NCI-H82 treated with DMSO at 0.1 percent for 48 hours (cell line): Measurements from ENCODE around the gene ZBTB43.
"Not testable (repeated sequence)": the region's sequence is repeated elsewhere in the genome, so short reads cannot be mapped to it uniquely, and the experiment has no call there.

Experiments
- DNase-seq: peaks from one replicate; lab custom pipeline; 2025; ENCODE audit not compliant: unreplicated experiment; lab: John Stamatoyannopoulos, UW

ZBTB43 gene

DNA sequence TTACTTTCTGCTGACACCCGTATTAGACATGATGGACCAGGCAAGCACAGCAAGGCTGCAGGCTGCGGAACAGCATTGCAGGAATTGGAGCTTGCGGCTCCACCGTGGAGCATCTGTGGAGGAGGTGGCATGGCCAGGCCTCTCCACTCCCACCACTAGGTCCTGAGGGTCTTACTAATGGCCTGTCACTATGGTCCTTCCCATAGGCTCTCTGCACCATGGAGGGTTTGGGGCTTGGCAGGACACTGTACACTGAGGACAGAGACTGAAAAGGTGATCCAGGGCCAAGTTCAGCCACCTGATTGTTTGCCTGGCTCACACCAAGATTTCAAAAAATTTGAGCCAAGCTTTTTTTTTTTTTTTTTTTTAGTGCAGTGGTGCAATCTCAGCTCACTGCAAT is 14.3 kb upstream of the ZBTB43 start:
- DNase-seq = no peak

DNA sequence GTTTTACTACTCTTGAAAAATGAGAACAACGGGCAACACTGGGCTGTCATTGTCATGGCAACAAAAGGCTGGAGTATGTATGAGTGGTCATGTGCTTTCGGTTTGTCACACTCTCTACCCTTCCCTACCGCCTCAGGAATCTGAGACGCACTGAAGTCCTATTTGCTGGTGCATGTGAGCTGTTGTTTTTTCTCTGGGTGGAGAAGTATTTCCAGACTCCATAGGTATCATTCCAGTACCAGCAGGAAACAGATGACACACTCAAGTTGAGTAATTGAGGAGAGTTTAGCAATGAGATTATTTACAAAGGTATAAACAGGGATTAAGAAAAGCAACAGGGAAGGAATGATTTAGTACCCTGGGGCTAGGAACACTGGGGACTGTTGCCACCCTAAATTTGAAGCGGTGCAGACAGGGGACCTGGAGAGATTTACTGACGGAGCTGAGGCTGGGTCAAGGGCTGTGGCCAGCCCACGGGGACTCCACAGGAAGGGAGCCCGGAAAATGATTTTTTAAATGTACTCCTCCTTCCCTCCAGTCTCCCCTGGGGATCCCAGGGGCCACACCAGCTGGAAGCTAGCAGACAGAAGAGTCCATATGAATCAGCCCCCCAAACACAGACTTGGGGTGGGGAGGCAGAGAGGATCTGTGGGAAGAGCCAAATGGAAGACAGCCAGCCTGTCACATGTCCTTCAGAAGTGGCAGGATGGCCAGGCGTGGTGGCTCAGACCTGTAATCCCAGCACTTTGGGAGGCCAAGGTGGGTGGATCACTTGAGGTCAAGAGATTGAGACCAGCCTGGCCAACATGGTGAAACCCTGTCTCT is 13.2 kb upstream of the ZBTB43 start:
- DNase-seq = no peak

DNA sequence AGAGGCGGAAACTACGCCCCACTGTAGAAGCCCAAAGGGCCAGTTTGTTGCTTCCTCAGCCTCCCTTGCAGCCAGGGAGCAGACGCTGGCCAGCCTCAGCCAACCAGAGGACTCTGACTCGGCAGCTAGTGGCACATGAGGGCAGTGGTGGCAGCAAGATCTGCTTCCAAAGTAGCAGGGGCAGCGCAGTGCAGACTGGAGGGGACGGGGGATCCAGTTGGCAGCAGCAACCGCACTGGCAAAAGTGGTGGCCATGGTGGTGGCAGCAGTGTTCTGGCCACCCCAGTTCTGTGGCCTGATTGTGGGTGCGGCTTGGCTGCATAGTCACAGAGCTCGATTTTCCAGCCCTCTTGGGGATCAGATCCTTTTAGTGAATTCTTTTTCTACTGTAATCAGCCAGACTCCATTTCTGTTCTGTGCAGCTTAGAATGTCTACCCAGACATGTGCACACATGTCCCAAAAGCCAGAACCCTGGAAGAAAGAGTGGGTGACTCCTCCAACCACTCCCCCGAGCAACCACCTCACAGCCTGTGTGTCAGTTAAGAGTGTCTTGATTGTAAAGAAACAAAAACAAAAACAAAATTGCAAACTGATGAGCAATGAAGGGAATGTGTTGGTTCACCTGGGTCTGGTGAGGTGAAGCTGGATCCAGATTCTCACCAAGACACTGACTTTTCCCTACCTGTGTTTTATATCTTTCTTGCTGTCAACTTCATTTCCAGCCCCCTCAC is 11.0 kb upstream of the ZBTB43 start:
- no peak for DNase-seq

DNA sequence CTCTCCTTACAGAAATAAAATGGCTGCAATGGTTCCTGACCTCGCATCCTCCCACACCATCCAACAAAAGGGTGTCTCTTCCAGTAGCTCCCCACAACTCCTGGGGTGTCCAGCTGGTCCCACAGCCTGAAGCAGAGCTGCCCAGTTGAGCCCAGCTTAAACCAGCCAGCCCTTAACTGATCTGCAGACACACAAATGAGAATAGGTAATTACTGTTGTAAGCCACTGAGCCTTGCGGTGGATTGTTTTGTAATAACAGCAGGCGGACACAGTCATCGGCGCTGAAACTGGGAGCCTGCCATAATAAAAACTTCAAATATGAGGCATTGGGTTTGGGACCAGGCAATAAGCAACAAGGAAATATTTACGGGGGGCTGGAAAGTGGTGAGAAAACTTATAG is 10.4 kb upstream of the ZBTB43 start:
- no peak for DNase-seq

DNA sequence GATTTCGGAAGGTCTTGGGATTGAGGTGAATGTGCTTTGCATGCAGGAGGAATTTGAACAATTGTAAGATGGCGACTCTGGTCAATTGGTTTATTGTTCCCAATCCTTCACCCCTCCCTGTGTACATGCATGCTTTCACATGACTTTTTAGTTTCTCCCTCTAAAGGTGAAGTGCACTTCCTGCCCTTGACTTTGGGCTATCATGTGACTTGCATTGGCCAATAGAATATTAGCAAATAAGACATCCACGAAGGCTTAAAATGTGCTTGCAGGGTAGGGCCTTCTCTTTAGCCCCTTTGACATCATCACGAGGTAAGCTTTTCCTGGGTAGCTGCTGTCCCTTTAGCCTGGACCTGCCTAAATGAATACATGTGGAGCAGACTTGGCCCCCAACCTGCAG is 8.1 kb upstream of the ZBTB43 start:
- DNase-seq = no peak

DNA sequence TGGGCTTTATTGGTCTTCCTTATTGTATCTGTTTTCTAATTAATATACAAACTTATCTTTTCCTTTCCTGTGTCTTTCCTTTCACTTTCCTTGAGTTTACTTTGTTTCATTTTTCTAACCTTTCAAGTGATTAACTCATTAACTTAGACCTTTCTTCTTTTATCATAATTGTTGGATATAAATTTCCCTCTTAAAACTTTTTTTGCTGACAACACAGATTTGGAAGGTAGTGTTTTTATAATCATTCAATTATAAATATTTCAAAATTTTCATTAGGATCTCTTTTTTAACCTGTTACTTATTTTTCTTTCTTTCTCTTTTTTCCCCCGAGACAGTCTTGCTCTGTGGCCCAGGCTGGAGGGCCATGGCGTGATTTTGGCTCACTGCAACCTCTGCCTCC is 6.9 kb upstream of the ZBTB43 start:
- no peak for DNase-seq

DNA sequence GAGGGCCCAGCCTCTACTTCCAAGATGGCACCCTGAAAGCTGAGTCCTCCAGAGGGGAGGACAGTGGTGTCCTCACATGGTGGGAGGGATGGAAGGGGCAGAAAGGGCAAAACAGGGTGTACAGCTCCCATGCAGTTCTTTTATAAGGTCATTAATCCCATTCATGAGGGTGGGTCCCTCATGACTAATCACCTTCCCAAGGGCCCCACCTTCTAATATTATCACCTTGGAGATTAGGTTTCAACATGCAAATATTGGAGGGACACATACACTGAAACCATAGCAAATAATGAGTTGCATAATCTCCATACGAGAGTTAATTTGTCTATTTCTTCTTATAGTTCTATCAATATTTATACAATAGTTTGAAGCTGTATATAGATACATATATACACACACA is 5.8 kb upstream of the ZBTB43 start:
- DNase-seq = no peak

DNA sequence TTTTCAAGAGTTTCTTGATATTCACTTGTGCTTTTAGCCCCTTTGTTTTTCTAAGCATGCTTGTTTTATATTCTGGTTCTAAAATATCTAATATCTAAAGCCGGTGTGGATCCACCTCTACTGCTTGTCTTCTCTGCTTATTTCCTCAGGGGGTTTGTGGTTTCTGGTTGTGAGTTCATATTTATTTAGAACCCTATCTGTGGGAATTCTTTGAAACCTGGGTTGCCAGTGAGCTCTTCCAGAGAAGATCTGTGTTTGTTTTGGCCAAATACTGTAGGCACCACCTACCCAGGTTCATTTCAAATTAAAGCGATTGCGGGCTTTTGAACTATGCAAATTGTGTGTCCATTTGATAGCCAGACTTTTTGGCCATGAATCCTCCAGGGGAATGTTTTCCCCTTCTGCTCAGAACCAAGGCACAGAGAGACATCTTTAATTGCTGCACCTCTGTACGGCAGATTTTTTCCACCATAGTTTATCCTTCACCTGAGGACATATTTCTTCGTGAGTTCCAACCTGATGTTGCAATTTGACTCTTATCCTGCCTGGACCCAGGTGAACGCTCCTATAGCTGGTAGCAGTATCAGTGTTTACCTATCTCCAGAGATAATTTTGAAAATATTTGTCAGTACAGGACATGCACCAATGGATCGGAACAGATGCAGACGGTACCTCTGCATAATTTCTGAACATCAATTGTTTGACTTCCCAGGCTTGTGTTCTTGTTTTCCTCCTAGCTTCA is 2.4 kb upstream of the ZBTB43 start:
- no peak for DNase-seq

DNA sequence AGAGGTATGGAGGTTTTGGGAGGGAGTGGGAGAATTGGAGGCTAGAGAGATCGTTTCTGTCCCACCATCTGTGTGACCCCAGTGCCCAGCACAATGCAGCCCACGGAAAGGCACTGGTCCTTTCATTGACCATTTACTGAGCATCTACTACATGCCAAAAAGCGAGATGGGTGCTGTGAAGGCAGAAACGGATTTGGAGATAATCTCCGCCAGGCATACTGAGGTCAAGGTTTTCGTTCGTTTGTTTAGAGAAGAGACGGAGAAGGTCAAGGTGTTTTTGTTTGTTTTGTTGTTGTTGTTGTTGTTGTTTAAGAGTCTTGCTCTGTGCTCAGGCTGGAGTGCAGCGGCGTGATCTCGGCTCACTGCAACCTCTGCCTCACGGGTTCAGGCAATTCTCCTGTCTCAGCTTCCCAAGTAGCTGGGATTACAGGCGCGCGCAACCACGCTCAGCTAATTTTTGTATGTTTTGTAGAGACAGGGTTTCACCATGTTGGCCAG is 593 bp upstream of the ZBTB43 start:
- no peak for DNase-seq

DNA sequence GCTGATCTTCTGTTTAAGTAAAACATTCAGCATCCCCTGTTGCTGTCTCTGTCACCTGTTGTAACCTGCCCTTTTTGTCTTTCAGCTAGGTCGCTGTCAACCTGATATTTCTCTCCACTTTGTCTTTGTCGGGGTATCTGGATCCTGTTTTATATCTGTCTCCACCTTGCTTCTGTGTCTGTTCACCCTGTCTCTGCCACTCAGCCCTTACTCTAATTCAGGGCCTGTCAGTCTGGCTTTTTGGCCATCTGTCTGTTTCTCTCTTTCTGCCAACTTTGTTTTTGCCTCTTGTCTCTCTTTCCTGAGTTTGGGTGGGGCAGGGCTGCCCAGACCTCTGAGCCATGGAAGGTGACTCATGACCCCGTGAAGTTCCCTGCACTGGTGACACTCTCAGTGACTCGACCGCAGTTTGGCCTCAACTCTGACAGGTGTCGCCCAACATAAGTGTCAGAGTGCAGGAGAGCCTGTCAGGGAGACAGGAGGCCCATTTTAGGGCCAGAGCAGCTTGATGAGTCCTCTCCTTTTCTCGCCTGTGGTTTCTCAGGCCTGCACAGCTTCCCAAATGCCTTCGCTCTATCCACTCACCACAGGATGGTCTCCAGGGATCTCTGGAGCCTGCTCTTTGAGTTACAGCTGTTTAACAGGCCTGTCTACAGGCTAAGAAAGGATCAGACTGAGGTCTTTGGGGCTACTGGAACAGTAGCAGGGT is 868 bp downstream of the ZBTB43 start:
- DNase-seq = no peak

DNA sequence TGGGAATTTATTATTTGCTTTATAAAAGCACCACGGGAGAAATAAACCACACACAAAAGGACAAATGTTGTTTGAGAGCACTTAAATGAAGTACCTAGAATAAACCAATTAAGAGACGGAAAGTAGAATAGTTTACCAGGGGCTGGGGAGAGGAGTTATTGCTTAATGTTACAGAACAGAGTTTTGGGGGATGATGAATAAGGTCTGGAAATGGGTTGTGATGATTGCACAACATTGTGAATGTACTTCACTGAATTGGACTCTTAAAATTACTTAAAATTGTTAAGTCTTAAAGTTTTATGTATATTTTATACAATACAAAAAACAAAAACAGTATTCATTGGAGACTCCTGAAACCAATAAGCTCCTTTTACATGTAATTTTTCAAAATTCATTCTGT is 1.5 kb downstream of the ZBTB43 start:
- no peak for DNase-seq

DNA sequence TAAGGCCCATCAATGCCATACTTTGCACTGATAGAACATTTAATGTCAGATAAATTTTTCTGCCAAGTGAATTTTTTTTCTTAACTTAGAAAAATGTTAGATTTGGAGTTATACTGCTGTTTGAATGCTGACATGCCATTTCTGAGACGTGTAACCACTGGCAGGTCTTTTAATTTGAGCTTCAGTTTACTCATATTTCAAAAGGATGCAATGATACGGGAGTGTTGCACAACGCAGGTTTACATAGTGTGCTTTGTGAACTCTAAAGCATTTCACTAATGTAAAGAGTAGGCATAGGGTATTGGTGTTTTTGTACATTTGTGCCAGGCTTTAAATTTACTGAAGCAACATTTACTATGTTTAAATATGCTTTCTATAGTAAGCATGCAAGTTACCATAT is 4.2 kb downstream of the ZBTB43 start:
- DNase-seq = no peak

DNA sequence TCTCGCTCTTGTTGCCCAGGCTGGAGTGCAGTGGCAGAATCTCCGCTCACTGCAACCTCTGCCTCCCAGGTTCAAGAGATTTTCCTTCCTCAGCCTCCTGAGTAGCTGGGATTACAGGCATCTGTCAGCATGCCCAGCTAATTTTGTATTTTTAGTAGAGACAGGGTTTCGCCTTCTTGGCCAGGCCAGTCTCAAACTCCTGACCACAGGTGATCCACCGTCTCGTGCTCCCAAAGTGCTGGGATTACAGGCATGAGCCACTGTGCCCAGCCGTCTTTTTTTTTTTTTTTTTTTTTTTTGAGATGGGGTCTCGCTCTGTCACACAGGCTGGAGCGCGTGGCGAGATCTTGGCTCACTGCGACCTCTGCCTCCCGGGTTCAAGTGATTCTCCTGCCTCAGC is 5.4 kb downstream of the ZBTB43 start:
- not testable (repeated sequence) for DNase-seq

DNA sequence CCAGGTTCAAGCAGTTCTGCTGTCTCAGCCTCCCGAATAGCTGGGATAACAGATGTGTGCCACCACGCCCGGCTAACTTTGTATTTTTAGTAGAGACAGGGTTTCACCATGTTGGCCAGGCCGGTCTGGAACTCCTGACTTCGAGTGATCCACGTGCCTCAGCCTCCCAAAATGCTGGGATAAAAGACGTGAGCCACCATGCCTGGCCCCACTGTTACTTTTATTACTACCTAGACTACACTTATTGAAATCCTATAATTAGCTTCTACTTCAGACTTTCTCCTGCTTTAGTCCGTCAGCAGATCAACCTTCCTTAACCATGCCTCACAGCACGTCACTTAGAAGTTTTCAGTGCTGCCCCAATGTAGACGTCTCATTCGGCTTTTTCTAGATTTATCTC is 8.2 kb downstream of the ZBTB43 start:
- no peak for DNase-seq

DNA sequence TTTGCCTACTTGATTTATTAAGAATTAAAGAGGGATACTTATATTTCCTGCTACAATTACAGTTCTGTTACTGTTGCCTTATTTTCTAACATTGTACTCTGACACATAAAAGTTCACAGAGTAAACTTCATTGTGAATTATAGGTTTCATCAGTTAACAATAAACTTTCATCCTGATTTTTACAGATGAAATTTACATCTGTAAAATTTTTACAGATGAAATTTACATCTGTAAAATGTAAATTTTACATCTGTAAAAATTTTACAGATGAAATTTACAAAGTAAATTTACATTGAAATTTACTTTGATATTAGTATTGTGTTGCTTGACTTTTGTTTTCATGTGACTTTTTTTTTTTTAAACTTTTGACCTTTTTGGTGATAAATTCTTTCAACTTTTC is 9.3 kb downstream of the ZBTB43 start:
- DNase-seq = no peak

DNA sequence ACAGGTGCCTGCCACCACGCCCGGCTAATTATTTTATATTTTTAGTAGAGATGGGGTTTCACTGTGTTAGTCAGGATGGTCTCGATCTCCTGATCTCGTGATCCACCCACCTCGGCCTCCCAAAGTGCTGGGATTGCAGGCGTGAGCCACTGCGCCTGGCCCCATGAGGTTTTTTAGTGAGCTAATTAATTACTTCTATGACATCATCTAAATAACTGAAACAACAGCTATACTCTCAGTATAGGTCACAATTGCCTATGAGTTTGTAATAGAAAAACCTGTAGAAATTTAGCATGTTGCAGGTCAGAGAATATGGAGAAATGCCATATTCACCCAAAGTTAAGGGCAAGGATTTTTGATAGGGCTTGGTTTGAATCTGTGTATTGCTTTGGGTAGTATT is 12.8 kb downstream of the ZBTB43 start:
- not testable (repeated sequence) for DNase-seq

DNA sequence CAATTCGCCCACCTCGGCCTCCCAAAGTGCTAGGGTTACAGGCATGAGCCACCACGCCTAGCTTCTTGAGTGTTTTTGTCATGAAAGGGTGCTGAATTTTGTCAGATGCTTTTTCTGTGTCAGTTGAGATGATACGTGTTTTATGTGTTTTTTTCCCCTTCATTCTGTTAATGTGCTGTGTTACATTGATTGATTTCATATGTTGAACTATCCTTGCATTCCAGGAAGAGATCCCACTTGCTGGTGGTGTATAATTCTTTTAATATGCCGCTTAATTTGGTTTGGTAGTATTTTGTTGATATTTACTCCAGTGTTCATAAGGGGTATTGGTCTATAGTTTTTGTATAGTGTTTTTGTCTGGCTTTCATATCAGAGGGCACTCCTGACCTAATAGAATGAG is 13.6 kb downstream of the ZBTB43 start:
- DNase-seq = no peak

DNA sequence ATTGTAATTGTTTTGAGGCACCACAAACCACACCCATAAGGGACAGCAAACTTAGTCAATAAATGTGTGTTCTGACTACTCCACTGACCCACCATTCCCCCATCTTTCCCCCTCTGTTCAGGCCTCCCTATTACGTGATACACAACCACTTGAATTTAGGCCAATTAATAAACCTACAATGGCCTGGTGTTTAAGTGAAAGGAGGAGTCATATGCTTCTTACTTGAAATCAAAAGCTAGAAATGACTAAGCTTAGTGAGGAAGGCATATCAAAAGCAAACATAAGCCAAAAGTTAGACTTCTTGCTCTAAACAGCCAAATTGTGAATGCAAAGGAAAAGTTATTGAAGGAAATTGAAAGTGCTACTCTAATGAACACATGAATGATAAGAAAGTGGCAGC is 14.6 kb downstream of the ZBTB43 start:
- DNase-seq = no peak

DNA sequence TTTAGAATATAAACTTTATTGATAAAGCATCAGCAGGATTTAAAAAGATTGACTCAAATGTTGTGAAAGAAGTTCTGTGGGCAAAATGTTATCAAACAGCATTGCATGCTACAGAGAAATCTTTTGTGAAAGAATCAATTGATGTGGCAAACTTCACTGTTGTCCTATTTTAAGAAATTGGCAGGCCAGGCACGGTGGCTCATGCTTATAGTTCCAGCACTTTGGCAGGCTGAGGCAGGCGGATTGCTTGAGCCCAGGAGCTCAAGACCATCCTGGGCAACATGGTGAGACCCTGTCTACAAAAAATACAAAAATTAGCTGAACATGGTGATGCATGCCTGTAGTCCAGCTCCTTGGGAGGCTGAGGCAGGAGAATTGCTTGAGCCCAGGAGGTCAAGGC is 17.4 kb downstream of the ZBTB43 start:
- DNase-seq = no peak

DNA sequence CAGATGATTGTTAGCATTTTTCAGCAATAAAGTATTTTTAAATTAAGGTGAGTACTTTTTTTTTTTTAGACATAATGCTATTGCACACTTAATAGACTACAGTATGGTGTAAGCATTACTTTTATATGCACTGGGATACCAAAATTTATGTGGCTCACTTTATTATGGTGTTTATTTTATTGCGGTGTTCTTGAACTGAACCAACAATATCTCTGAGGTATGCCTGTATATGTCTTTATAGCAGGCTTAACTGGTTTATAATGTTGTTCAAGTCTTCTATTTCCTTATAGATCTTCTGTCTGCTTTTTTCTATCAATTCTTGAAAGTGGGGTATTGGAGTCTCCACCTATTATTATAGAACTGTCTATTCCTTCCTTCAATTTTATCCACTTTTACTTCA is 18.0 kb downstream of the ZBTB43 start:
- no peak for DNase-seq

DNA sequence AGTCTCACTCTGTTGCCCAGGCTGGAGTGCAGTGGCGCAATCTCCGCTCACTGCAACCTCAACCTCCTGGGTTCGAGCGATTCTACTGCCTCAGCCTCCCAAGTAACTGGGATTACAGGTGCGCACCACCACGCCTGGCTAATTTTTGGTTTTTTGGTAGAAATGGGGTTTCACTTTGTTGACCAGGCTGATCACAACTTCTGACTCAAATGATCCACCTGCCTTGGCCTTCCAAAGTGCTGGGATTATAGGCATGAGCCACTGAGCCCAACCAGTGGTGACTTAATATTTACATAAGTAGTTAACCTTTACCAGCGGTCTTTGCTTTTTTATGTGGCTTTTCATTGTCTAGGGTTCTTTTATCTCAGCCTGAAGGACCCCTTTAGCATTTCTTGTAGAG is 19.2 kb downstream of the ZBTB43 start:
- DNase-seq = not testable (repeated sequence)
